Loucy (cell line): ENCODE measurements around the gene BRD1.

Source experiments
- H2AFZ ChIP-seq: fragments of 200-600 bp; sonication (generic); 2 replicates; pipeline ENCODE4 v1.6.0; 2016; ENCODE audit warnings: antibody characterized with exemption, mild to moderate bottlenecking, low read length, moderate library complexity
- H3F3A ChIP-seq: fragments of 200-600 bp; 2 replicates; pipeline ENCODE4 v1.6.0; 2016; ENCODE audit warnings: antibody characterized with exemption, low read depth, mild to moderate bottlenecking
- H3K27me3 ChIP-seq: fragments of 200-600 bp; sonication (generic); 2 replicates; pipeline ENCODE4 v1.6.1; 2014; ENCODE audit warnings: low read length, mild to moderate bottlenecking; ENCODE audit not compliant: insufficient read depth, poor library complexity, severe bottlenecking
- H3K36me3 ChIP-seq: fragments of 200-600 bp; sonication (generic); 2 replicates; pipeline ENCODE4 v1.6.1; 2016; ENCODE audit warnings: low read length; ENCODE audit not compliant: insufficient read depth
- H3K4me1 ChIP-seq: fragments of 200-600 bp; sonication (generic); 2 replicates; pipeline ENCODE4 v1.5.1; 2014; ENCODE audit warnings: low read length, mild to moderate bottlenecking; ENCODE audit not compliant: insufficient read depth, poor library complexity, severe bottlenecking
- H3K4me2 ChIP-seq: fragments of 200-600 bp; sonication (generic); 2 replicates; pipeline ENCODE4 v1.6.0; 2014; ENCODE audit warnings: antibody characterized with exemption, low read length, low read depth, mild to moderate bottlenecking; ENCODE audit not compliant: poor library complexity, severe bottlenecking
- H3K4me3 ChIP-seq: fragments of 200-600 bp; sonication (generic); 2 replicates; pipeline ENCODE4 v1.5.1; 2014; ENCODE audit warnings: low read length, mild to moderate bottlenecking, mixed read lengths; ENCODE audit not compliant: poor library complexity, severe bottlenecking
- H3K79me2 ChIP-seq: fragments of 200-600 bp; sonication (generic); 2 replicates; pipeline ENCODE4 v1.6.1; 2014; ENCODE audit warnings: low read length; ENCODE audit not compliant: insufficient read depth
- H3K9ac ChIP-seq: fragments of 200-600 bp; sonication (generic); 2 replicates; pipeline ENCODE4 v1.6.0; 2014; ENCODE audit warnings: mild to moderate bottlenecking, low read depth, low read length, moderate library complexity; ENCODE audit not compliant: poor library complexity, severe bottlenecking
- H3K9me2 ChIP-seq: fragments of 200-600 bp; sonication (generic); replicated peaks from 2 replicates; pipeline ENCODE4 v1.6.1; 2016; ENCODE audit warnings: low read depth, low read length, mixed read lengths
- H3K9me3 ChIP-seq: fragments of 200-600 bp; sonication (generic); 2 replicates; pipeline ENCODE4 v1.6.1; 2014; ENCODE audit warnings: mild to moderate bottlenecking, antibody characterized with exemption, low read length, low read depth; ENCODE audit not compliant: insufficient read depth
- H4K20me1 ChIP-seq: fragments of 200-600 bp; sonication (generic); 2 replicates; pipeline ENCODE4 v1.6.0; 2014; ENCODE audit warnings: antibody characterized with exemption, low read length, mild to moderate bottlenecking; ENCODE audit not compliant: insufficient read depth, poor library complexity, severe bottlenecking
- CTCF ChIP-seq: fragments of 200-600 bp; sonication (generic); conservative IDR thresholded peaks from 2 replicates; pipeline ENCODE4 v1.5.1; 2014; ENCODE audit warnings: mild to moderate bottlenecking, antibody characterized with exemption, low read length
- EZH2phosphoT487 ChIP-seq: fragments of 200-600 bp; IDR thresholded peaks from 2 replicates; pipeline ENCODE4 v1.6.1; 2018; ENCODE audit warnings: antibody characterized with exemption, mild to moderate bottlenecking, moderate library complexity, borderline replicate concordance

BRD1 gene

GRCh38 chr22:49749227-49749626, 78.4 kb downstream of the BRD1 start:
- Histone ChIP-seq H3K9me2 (no peaks in the 10 kb centered on the region), H3K79me2 (no peaks in the 10 kb centered on the region), H4K20me1 (no peaks in the 10 kb centered on the region), H3K4me2 (no peak overlapping the region), H3K27me3 (no peaks in the 10 kb centered on the region), H3K4me1 (no peaks in the 10 kb centered on the region), H3K4me3 (no peak overlapping the region), H3K9ac (no peak overlapping the region), H3F3A (no peaks in the 10 kb centered on the region), H2AFZ (no peak overlapping the region), H3K36me3 (no peaks in the 10 kb centered on the region), H3K9me3 (peaks cover 4% of the 10 kb centered on the region; the same call in 1 of the 2 replicates)
- TF ChIP-seq EZH2phosphoT487 (no peak), CTCF (no peak)

GRCh38 chr22:49748514-49748913, 79.2 kb downstream of the BRD1 start:
- TF ChIP-seq EZH2phosphoT487 (no peak), CTCF (no peak)
- Histone ChIP-seq H3K4me3 (no peak overlapping the region), H3K9me3 (peaks cover 4% of the 10 kb centered on the region; the same call in 1 of the 2 replicates), H3K9ac (no peak overlapping the region), H2AFZ (no peak overlapping the region), H3K4me1 (no peaks in the 10 kb centered on the region), H3K36me3 (no peaks in the 10 kb centered on the region), H3K79me2 (no peaks in the 10 kb centered on the region), H3K9me2 (no peaks in the 10 kb centered on the region), H3K27me3 (no peaks in the 10 kb centered on the region), H3F3A (no peaks in the 10 kb centered on the region), H3K4me2 (no peak overlapping the region), H4K20me1 (no peaks in the 10 kb centered on the region)

- H3K9me3 ChIP-seq: peaks cover 5% of the 10 kb centered on the region; the same call in 1 of the 2 replicates
- no peaks in the 10 kb centered on the region for H3K79me2 ChIP-seq
- H2AFZ ChIP-seq: no peak overlapping the region
- no peak overlapping the region for H3K4me3 ChIP-seq
- no peak overlapping the region for H3K9ac ChIP-seq
- no peaks in the 10 kb centered on the region for H3K27me3 ChIP-seq
- H4K20me1 ChIP-seq: no peaks in the 10 kb centered on the region
- no peaks in the 10 kb centered on the region for H3K9me2 ChIP-seq
- no peaks in the 10 kb centered on the region for H3K36me3 ChIP-seq
- no peak overlapping the region for H3K4me2 ChIP-seq
- TF ChIP-seq EZH2phosphoT487: no peak
- no peak for TF ChIP-seq CTCF
- no peaks in the 10 kb centered on the region for H3K4me1 ChIP-seq
- H3F3A ChIP-seq: no peaks in the 10 kb centered on the region
Observed at GRCh38 chr22:49747716-49748115, 80.0 kb downstream of the BRD1 start.
